ENCODE measurements around the gene ZNF654.

DNA sequence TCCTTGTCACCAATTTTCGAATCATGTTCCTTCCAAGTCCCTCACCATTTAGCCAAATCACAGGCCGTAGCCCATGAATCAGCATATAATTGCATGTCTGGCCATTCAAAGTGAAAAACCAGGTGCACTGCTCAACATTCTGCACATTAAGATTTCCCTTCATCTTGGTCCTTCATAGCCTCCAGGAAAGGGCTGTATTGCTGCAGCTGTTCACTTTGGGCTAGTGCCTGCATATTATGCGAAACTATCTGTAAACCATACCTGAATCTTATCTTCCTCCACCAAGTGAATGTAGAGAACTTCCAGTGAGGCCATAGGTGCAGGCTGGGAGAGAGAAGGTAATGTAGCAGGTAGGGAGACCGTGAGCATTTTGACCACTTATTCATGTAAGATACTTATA is 18.5 kb upstream of the ZNF654 start:
- TF ChIP-seq POLR2A (IDR thresholded peaks at IDR 0.05; ENCODE audit: extremely low read depth, insufficient read length) (no peak), MYC (IDR thresholded peaks at IDR 0.05; ENCODE audit: low read depth, low read length) (no peak)
- TF ChIP-seq, protein P1, sequence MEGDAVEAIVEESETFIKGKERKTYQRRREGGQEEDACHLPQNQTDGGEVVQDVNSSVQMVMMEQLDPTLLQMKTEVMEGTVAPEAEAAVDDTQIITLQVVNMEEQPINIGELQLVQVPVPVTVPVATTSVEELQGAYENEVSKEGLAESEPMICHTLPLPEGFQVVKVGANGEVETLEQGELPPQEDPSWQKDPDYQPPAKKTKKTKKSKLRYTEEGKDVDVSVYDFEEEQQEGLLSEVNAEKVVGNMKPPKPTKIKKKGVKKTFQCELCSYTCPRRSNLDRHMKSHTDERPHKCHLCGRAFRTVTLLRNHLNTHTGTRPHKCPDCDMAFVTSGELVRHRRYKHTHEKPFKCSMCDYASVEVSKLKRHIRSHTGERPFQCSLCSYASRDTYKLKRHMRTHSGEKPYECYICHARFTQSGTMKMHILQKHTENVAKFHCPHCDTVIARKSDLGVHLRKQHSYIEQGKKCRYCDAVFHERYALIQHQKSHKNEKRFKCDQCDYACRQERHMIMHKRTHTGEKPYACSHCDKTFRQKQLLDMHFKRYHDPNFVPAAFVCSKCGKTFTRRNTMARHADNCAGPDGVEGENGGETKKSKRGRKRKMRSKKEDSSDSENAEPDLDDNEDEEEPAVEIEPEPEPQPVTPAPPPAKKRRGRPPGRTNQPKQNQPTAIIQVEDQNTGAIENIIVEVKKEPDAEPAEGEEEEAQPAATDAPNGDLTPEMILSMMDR (IDR thresholded peaks at IDR 0.05; ENCODE audit: low read depth, low read length): no peak
- TF ChIP-seq, protein P2, sequence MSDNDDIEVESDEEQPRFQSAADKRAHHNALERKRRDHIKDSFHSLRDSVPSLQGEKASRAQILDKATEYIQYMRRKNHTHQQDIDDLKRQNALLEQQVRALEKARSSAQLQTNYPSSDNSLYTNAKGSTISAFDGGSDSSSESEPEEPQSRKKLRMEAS (IDR thresholded peaks at IDR 0.05; ENCODE audit: low read depth, low read length): no peak
